ENCODE results near the gene UCN2.
"Not testable (repeated sequence)": the region's sequence is repeated elsewhere in the genome, so short reads cannot be mapped to it uniquely, and the experiment has no call there.

Gene UCN2

DNA sequence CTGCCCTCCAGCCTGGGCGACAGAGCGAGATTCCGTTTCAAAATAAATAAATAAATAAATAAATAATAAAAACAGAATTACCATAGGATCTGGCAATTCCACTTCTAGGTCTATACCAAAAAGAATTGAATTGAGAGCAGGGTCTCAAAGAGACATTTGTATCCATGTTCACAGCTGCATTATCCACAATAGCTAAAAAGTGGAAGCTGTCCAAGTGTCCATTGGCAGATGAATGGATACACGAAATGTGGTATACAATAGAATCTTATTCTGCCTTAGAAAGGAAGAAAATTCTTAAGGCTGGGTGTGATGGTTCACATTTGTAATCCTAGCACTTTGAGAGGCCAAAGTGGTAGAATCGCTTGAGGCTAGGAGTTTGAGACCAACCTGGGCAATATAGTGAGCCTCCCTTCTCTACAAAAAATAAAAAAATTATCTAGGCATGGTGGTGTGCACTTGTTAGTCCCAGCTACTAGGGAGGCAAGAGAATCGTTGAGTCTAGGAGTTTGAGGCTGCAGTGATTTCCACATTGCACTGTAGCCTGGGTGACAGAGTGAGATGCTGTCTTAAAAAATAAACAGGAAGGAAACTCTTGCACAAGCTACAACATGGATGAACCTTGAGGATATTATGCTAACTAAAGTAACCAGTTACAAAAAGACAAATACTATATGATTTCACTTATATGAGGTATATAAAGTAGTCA, 31.2 kb downstream of the UCN2 start:
- no peak for DNase-seq

DNA sequence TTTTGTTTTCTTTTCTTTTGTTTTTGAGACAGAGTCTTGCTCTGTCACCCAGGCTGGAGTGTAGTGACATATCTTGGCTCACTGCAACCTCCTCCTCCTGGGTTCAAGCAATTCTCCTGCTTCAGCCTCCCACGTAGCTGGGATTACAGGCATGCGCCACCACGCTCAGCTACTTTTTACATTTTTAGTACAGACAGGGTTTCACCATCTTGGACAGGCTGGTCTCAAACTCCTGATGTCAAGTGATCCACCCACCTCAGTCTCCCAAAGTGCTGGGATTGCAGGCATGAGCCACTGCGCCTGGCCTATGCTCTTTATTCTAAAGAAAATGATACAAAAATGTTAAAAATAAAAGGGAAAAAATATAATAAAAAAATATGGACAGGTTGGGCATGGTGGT, 32.9 kb downstream of the UCN2 start:
- not testable (repeated sequence) for DNase-seq

DNA sequence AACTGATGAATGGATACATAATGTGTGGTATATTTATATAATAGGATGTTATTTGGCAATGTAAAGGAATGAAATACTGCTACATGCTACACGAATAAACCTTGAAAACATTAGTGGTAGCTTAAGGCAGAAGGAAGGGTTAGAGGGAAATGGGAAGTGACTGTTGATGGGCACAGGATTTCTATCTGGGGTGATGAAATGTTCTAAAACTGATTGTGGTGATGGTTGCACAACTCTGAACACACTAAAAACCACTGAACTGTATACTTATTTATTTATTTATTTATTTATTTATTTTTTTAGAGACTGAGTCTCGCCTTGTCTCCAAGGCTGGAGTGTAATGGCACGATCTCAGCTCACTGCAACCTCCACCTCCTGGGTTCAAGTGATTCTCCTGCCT, 34.8 kb downstream of the UCN2 start:
- no peak for DNase-seq

DNA sequence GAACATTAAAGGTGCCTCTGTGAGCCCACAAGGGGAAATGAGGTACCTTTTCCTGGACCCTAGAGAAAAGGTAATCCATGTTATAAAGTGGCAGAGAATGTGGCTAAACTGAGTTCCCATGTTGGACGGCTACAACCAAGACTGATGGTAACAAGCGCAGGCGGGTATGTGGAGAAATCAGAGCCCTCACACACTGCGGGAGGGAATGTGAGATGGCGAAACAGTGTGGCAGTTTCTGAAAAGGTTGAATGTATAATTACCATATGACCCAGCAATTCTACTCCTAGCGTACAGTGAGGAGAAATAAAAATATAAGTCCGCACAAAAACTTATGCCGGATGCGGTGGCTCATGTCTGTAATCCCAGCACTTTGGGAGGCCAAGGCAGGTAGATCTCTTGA, 35.5 kb downstream of the UCN2 start:
- DNase-seq, result no peak

DNA sequence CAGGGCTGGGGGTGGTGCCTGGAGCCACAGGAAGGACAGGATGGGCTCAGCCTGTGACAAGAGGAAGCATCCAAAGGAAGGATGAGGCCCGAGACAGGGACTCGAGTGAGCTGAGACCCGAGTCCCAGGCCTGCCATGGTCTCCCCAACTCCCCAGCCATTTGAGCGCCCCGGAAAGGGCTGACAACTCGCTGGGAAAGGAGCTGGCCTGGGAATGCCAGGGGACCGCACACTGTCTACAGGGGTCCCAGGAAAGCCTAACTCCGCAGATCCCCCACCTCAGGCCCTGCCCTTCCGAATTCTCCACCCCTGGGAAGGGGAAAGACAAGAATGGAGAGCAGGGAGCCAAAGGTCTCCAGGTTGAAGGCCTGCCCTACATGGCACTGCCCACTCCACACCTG, 38.6 kb downstream of the UCN2 start:
- DNase-seq, result no peak

DNA sequence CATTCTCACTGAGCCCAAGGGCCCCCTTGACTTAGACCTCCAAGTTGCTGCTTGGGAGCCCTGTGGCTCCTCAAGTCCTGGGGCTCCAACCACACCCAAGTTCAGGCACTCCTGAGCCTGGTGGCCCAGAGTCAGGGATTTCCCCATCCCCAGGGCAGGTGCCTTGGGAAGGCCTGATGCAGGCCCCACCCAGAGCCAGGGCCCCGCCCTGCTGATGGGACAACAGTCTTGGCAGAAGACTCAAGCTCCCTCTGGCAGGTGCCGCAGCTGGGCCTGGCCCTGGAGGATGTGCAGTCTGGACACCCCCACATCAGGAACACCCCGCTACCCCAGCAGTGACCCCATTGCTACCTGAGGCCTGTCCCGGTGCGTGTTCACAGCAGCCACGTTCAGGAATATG, 41.9 kb downstream of the UCN2 start:
- no peak for DNase-seq

DNA sequence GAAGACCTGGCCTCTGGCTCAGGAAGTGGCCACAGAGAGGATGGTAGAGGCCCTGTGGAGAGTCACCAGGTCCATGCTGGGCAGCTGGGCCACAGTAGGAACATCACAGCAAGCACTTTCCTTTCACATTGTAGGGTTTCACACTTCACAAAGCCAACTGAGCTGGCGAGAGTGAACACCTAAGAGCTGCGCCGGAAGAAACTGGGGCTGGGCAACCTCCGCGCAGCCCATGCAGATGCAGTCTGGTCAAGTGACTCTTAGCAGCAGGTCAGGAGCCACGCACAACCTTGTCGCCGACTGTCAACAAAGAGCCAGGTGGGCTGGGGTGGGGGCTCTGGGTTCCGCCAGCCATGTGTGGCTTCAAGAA, 44.3 kb downstream of the UCN2 start:
- DNase-seq, result no peak

DNA sequence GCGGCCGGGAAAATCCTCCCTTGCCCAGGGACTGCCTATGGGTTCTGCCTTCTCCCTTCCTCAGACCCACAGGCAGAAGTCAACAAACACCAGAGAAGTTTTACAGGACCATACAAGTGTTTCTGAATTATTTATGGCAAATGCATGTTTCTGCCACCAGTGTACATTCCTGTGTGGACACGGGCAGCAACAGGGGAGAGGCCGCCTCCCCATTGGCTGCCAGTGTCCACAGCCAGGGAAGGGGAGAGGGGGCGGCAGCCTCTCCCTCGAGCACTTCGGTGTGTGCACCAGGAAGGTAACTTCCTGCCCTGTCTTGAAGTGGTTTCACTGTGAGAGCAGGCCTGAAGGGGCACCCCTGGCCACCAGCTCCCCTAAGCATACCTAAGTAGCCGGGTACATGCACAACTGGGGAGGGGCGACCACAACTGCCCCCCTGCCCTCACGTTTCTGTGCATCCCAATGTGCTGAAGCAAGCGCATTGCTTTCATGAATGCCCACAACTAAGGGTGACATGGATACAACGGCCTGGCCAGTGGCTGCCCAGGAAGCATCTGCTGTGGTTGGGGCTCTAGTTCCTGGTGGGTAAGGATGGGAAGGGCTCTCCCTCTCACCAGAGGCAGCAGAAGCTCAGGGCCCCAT, 44.8 kb downstream of the UCN2 start:
- DNase-seq, result no peak

DNA sequence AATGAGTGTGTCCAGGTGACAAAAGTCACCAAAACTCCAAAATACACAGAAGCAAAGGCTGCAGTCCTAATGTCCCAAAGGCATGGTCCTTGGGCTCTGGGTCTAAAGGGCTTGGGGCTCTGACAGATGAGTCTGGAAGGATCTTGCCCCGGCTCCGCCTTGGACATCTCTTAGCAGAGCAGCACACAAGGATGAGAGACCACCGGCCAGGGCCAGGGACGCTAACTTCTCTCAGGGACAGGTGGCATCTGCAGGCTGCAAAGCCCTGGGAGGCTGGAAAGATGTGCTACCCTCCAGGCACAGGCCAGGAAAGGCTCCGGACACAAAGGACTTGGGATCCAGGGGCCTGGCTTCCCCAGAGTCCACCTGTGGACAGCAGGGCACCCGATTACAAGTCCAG, 45.5 kb downstream of the UCN2 start:
- no peak for DNase-seq

DNA sequence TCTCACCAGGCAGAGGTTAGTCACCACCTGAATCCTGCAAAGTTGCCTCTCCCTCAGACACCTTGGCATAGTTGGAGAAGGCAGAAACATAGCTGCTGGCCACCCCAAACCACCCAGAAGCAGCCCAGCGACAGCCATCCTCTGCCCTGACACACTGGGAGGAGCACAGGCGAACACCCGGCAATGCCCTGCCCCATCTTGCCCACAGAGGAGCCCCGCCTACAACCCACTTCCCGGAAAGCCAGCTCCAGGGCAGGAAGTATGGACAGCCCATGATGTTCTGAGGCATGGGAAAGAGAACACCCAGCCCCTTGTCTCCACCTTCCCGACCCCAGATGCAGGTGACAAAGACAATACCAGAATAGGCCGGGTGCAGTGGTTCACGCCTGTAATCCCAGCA, 47.0 kb downstream of the UCN2 start:
- DNase-seq, result no peak

DNA sequence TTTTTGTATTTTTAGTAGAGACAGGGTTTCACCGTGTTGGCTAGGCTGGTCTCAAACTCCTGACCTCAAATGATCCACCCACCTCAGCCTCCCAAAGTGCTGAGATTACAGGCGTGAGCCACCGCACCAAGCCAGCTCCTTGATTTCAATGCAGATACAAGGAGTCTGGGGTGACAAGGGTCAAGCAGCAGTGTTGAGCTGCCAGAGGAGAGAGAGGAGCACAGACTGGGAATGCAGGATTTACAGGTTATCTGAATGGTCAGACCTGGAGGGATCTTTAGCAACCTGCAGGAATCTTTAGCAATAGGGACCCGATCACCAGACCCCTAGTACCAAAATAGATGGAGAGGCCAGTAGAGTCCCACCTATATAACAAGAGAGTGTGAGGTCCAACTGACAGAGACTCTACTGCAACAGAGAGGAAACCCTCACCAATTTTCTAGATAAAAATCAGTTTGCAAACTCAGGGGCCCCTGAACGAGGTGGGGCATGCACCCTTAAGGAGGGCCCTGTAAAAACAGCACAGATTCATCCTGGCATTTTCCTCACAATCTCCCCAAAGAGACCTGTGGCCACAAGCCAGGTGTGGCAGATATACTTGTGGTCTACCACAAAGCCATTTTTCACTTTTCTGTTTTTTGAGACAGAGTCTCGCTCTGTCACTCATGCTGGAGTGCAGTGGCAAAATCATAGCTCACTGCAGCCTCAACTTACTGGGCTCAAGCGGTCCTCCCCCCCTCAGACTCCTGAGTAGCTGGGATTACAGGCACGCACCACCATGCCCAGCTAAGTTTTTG, 49.0 kb downstream of the UCN2 start:
- no peak for DNase-seq
